Measurements from ENCODE around the gene PPM1B.

GRCh38 chr2:44207102-44207501 lies 38.4 kb downstream of the PPM1B start:
- TF ChIP-seq, protein P1, sequence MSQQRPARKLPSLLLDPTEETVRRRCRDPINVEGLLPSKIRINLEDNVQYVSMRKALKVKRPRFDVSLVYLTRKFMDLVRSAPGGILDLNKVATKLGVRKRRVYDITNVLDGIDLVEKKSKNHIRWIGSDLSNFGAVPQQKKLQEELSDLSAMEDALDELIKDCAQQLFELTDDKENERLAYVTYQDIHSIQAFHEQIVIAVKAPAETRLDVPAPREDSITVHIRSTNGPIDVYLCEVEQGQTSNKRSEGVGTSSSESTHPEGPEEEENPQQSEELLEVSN (IDR thresholded peaks at IDR 0.05; ENCODE audit: borderline replicate concordance in 1 of 2, extremely low read depth in 1 of 2, insufficient read depth in 1 of 2, insufficient read length in 1 of 2, low read depth in 1 of 2, low read length in 1 of 2, poor library complexity in 1 of 2, severe bottlenecking in 1 of 2): no peak
- TF ChIP-seq POLR2A (conservative IDR thresholded peaks at IDR 0.05) (no peak), KDM1A (IDR thresholded peaks at IDR 0.05) (no peak), ETV5 (CRISPR knock-in tag; IDR thresholded peaks at IDR 0.05; ENCODE audit: low read depth) (no peak), ZNF586 (CRISPR knock-in tag; conservative IDR thresholded peaks at IDR 0.05) (no peak), HCFC1 (IDR thresholded peaks at IDR 0.05; ENCODE audit: low read depth, low read length) (no peak), PHB (CRISPR knock-in tag; IDR thresholded peaks at IDR 0.05) (no peak), BACH1 (tag; IDR thresholded peaks at IDR 0.05) (no peak)
- TF ChIP-seq, protein P2, sequence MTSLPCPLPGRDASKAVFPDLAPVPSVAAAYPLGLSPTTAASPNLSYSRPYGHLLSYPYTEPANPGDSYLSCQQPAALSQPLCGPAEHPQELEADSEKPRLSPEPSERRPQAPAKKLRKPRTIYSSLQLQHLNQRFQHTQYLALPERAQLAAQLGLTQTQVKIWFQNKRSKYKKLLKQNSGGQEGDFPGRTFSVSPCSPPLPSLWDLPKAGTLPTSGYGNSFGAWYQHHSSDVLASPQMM (CRISPR knock-in tag; IDR thresholded peaks at IDR 0.05): no peak
- TF ChIP-seq, protein P3, sequence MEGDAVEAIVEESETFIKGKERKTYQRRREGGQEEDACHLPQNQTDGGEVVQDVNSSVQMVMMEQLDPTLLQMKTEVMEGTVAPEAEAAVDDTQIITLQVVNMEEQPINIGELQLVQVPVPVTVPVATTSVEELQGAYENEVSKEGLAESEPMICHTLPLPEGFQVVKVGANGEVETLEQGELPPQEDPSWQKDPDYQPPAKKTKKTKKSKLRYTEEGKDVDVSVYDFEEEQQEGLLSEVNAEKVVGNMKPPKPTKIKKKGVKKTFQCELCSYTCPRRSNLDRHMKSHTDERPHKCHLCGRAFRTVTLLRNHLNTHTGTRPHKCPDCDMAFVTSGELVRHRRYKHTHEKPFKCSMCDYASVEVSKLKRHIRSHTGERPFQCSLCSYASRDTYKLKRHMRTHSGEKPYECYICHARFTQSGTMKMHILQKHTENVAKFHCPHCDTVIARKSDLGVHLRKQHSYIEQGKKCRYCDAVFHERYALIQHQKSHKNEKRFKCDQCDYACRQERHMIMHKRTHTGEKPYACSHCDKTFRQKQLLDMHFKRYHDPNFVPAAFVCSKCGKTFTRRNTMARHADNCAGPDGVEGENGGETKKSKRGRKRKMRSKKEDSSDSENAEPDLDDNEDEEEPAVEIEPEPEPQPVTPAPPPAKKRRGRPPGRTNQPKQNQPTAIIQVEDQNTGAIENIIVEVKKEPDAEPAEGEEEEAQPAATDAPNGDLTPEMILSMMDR (IDR thresholded peaks at IDR 0.05 in 2 of 3, conservative IDR thresholded peaks at IDR 0.05 in 1 of 3; ENCODE audit: insufficient read depth in 2 of 3, low read depth in 1 of 3, low read length in 3 of 3): no peak

All from K562 (cell line).